Skeletal muscle tissue (tissue), 4 donors: ENCODE data around the gene SLC7A1. TPM values are rescaled to one million over a fixed set of nuclear protein-coding genes. Genes with fewer than 3 reads are reported as not detected.
"Not testable (repeated sequence)": the region's sequence is repeated elsewhere in the genome, so short reads cannot be mapped to it uniquely, and the experiment has no call there.

Experiments used
- H3K27ac ChIP-seq: one replicate; pipeline ENCODE4 v1.7.0; 2013; ENCODE audit warnings: mild to moderate bottlenecking, low read depth, low read length, inconsistent platforms
- H3K27me3 ChIP-seq, 3 donors: one replicate each; pipeline ENCODE4 v1.7.0; 2013; ENCODE audit warnings: low read length in 3 of 3; ENCODE audit not compliant: control insufficient read depth in 3 of 3, insufficient read depth in 3 of 3
- H3K36me3 ChIP-seq, 3 donors: one replicate each; pipeline ENCODE4 v1.7.0; 2013; ENCODE audit warnings: low read length in 3 of 3; ENCODE audit not compliant: control insufficient read depth in 3 of 3, insufficient read depth in 3 of 3
- H3K4me1 ChIP-seq, 3 donors: one replicate each; pipeline ENCODE4 v1.7.0; 2013; ENCODE audit warnings: low read length in 3 of 3, mild to moderate bottlenecking in 3 of 3; ENCODE audit not compliant: control insufficient read depth in 3 of 3, insufficient read depth in 3 of 3
- H3K4me3 ChIP-seq, 3 donors: one replicate each; pipeline ENCODE4 v1.7.0; 2013; ENCODE audit warnings: low read length in 3 of 3
- H3K9ac ChIP-seq, 3 donors: one replicate each; pipeline ENCODE4 v1.7.0; 2013; ENCODE audit warnings: low read length in 3 of 3, mild to moderate bottlenecking in 3 of 3, moderate library complexity in 2 of 3, low read depth in 1 of 3
- H3K9me3 ChIP-seq, 3 donors: one replicate each; pipeline ENCODE4 v1.7.0; 2013; ENCODE audit warnings: low read length in 3 of 3; ENCODE audit not compliant: control insufficient read depth in 3 of 3
- total RNA-seq: library from RNA; depleted of rRNA; stranded (reverse); fragments of >200 nt; gene quantifications from one replicate; pipeline ENCODE4 v1.2.3, GENCODE V29; 2014
- donor health status: Osteomylitis.

SLC7A1 gene
- total RNA-seq: 4.2 TPM

DNA sequence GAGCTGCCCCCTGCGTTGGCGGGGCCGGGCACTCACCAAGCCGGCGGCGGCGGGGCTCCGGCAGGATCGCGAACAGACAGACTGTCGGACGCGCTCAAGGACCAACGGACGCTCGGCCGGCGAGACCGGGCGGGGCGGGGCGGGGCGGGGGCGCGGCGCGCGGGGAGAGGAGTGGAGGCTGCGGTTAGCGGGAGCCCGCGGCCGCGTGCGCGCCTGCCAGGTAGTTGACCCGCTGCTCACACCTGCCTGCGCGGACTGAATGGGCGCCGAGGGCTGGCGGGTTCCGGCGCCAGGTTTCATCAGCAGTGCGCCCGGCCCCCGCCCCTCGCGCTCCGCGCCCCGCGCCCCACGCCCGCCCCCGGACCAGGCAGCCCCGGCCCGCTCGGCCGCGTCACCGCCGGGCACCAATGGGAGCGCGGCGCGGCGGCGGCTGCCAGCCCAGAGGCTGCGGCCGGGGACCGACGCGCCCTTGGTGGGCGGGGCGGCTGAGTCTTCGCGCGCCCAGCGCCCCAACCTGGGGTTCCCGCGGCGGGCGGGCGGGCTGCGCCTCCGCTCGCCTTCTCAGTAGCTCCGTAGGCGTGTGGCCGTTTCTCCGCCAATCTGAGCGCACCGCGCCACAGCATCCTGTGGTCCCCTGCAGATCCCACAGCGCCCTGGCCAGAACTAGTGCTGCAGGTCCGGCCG, at the start of gene SLC7A1:
SLC7A1 (minus strand) TSS at position 309 of the 684 bp plus-strand sequence. CDS start 59,500 bp downstream, outside the sequence.
- H3K9ac ChIP-seq: peak within 1 kb of the TSS; percentile 60 to 76 (median 61)
- H3K9me3 ChIP-seq: no peaks in the 10 kb centered on the region

DNA sequence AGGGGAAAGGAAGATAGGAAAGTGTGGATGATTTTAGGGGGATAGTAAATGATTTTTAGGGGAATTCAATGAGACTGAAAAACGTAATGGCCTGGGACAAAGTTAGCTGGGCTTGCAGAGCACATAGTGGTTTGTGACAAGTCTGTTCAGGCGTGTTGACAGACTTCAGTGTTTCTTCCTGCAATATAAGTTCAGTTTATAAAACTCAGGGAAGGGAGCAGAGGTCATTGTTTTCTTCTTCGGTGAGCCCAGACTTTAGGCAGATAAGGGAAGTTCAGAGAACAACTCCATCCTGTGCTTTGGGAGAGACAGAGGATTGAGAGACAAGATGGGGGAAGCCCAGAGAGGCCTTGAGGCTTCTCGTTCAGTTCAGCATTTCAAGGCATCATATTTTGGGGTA, 45.2 kb upstream of the SLC7A1 start:
- Histone ChIP-seq H3K36me3 (no peaks in the 10 kb centered on the region), H3K27me3 (no peaks in the 10 kb centered on the region)

More for the DNA sequence above, at the start of gene SLC7A1:
- Histone ChIP-seq H3K27ac (peak within 1 kb of the TSS; percentile 70), H3K4me3 (peak within 1 kb of the TSS; percentile 67 to 72 (median 70)), H3K36me3 (no peaks in the 10 kb centered on the region), H3K4me1 (peaks cover 8 to 11% (median 9%) of the 10 kb centered on the region in 3 donors), H3K27me3 (peaks cover 0 to 8% (median 7%) of the 10 kb centered on the region in 3 donors)

DNA sequence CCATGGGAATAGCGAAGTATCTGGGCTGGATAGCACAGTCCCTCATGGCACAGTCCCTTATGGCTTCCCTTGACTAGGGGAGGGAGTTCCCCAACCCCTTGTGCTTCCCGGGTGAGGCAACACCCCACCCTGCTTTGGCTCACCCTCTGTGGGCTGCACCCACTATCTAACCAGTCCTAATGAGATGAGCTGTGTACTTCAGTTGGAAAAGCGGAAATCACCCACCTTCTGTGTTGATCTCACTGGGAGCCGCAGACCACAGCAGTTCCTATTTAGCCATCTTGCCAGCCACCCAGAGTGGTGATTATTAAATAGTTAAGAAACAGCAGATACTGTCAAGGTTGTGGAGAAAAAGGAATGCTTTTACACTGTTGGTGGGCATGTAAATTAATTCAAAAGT, 41.3 kb upstream of the SLC7A1 start:
- H3K27ac ChIP-seq, H3K36me3 ChIP-seq, H3K4me3 ChIP-seq, H3K27me3 ChIP-seq, H3K4me1 ChIP-seq, H3K9me3 ChIP-seq, H3K9ac ChIP-seq: not testable (repeated sequence)

More for the DNA sequence above, 45.2 kb upstream of the SLC7A1 start:
- Histone ChIP-seq H3K4me1 (no peaks in the 10 kb centered on the region), H3K4me3 (no peak overlapping the region), H3K27ac (no peak overlapping the region), H3K9ac (no peak overlapping the region), H3K9me3 (no peaks in the 10 kb centered on the region)

DNA sequence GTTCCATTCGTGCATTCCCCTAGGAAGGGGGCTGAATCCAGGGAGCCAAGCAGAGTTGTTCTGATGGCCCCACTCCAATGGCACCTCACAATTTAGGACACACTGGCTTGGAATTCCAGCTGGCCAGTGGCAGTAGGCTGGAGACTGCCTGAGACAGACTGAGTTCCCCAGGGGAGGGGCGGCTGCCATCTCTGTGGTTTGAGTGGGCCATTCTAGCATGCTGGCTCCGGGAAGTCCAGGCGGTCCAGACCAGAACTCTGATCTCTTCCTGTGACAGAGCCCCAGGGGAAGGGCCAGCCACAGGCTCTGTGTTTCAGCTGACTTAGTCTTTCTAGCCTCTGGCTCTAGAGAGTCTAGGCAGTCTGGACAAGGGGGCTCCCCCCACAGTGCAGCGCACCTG, 29.5 kb upstream of the SLC7A1 start:
- H3K4me3 ChIP-seq: no peak overlapping the region
- H3K36me3 ChIP-seq: no peaks in the 10 kb centered on the region
- no peak overlapping the region for H3K9ac ChIP-seq
- H3K27ac ChIP-seq: no peak overlapping the region
- H3K9me3 ChIP-seq: peaks cover 0 to 2% (median 0%) of the 10 kb centered on the region in 3 donors
- no peaks in the 10 kb centered on the region for H3K4me1 ChIP-seq
- H3K27me3 ChIP-seq: no peaks in the 10 kb centered on the region

DNA sequence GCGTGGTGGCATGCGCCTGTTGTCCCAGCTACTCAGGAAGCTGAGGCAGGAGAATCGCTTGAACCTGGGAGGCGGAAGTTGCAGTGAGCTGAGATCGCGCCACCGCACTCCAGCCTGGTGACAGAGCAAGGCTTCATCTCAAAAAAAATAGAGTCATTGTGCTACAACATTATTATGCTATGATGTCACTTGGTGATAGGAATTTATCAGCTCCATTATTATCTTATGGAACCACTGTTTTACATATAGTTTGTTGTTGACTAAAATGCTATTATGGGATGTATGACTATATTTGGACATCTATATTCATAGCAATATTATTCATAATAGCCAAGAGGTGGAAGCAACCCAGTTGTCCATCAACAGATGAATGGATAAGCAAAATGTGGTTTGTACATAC, 26.4 kb upstream of the SLC7A1 start:
- Histone ChIP-seq H3K27ac (no peak overlapping the region), H3K9me3 (peaks cover 0 to 2% (median 0%) of the 10 kb centered on the region in 3 donors), H3K27me3 (no peaks in the 10 kb centered on the region), H3K4me3 (no peak overlapping the region), H3K9ac (no peak overlapping the region), H3K4me1 (no peaks in the 10 kb centered on the region), H3K36me3 (no peaks in the 10 kb centered on the region)

DNA sequence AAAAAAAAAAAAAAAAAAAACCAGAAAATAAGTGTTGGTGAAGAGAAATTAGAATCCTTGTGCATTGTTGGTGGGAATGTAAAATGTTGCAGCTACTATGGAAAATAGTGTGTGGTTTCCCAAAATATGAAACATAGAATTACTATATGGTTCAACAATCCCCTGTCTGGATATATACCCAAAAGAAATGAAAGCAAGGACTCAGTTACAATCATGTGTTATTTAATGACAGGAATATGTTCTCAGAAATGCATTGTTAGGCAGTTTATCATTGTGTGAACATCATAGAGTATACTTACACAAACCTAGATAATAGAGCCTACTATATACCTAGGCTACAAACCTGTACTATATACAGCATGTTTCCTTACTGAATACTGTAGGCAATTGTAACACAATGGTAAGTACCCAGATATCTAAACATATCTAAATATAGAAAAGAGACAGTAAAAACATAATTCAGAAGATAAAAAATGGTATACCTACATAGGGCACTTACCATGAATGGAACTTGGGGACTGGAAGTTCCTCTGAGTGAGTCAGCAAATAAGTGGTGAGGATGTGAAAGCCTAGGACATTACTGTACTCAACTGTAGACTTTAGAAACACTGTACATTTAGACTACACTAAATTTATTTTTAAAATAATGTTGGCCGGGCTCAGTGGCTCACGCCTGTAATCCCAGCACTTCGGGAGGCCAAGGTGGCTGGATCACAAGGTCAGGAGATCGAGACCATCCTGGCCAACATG, 25.7 kb upstream of the SLC7A1 start:
- Histone ChIP-seq H3K4me3 (no peak overlapping the region), H3K4me1 (no peaks in the 10 kb centered on the region)

DNA sequence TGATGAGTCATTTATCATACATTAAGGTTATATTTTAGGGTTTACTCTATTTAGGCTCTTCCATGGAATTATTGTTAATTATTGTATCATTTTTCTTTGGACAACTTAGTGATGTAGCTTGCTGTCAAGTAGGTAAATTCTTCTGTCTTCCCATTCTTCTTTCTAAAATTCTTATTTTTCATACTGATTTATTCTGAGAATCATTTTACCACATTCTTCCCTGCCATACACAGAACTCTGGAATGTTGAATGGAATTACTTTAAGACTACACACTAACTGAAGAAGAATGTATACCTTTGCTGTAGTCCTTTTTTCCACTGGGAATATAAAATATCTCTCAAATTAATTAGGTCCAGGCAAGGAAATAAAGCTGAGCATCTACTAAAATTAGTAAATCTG, 24.5 kb upstream of the SLC7A1 start:
- Histone ChIP-seq H3K9me3 (no peaks in the 10 kb centered on the region), H3K36me3 (no peaks in the 10 kb centered on the region), H3K4me1 (no peaks in the 10 kb centered on the region), H3K4me3 (no peak overlapping the region), H3K9ac (no peak overlapping the region), H3K27me3 (no peaks in the 10 kb centered on the region), H3K27ac (no peak overlapping the region)

More for the DNA sequence above, 25.7 kb upstream of the SLC7A1 start:
- Histone ChIP-seq H3K27me3 (no peaks in the 10 kb centered on the region), H3K9ac (no peak overlapping the region), H3K36me3 (no peaks in the 10 kb centered on the region), H3K9me3 (peaks cover 0 to 2% (median 0%) of the 10 kb centered on the region in 3 donors), H3K27ac (no peak overlapping the region)

DNA sequence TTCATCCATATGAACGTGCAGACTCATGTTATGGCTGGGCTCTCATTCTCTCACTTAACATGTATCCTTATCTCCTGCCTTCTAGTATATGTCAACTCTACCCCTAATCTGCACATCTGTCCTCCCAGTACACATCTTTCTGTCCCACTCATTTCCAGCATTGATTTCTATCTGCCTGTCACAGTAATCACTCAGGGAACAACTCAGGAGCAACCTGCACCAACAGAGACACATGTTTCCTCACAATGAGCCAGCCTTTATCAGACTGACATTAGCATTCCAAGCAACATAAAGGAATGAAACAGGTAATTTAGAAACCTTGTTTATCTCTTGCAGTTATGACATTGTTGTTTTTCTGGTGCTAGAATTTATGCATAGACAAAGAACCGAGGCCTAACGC, 17.6 kb upstream of the SLC7A1 start:
- Histone ChIP-seq H3K4me3 (no peak overlapping the region), H3K9me3 (no peaks in the 10 kb centered on the region), H3K27me3 (peaks cover 0 to 5% (median 4%) of the 10 kb centered on the region in 3 donors), H3K27ac (no peak overlapping the region), H3K9ac (no peak overlapping the region), H3K36me3 (no peaks in the 10 kb centered on the region), H3K4me1 (no peaks in the 10 kb centered on the region)

DNA sequence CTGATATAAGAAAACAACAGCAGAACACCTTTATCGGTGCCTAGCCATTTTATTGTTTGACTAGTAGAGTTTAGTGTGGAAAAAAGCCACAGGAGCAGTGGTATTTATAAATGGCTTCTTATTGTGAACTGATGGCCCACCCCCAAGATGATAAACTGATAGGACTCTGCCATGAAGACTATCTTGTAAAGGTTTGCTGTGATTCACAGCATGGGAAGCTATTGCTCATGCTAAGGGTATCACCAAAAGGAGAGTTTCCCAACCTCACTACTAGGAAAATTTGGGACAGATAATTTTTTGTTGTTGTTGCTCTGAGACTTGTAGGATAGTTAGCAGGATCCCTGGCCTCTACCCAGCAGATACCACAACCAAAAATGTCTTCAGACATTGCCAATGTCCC, 12.0 kb upstream of the SLC7A1 start:
- Histone ChIP-seq H3K9ac (no peak overlapping the region), H3K36me3 (no peaks in the 10 kb centered on the region), H3K27me3 (peaks cover 0 to 5% (median 4%) of the 10 kb centered on the region in 3 donors), H3K27ac (no peak overlapping the region), H3K4me3 (no peak overlapping the region), H3K9me3 (no peaks in the 10 kb centered on the region), H3K4me1 (no peaks in the 10 kb centered on the region)

DNA sequence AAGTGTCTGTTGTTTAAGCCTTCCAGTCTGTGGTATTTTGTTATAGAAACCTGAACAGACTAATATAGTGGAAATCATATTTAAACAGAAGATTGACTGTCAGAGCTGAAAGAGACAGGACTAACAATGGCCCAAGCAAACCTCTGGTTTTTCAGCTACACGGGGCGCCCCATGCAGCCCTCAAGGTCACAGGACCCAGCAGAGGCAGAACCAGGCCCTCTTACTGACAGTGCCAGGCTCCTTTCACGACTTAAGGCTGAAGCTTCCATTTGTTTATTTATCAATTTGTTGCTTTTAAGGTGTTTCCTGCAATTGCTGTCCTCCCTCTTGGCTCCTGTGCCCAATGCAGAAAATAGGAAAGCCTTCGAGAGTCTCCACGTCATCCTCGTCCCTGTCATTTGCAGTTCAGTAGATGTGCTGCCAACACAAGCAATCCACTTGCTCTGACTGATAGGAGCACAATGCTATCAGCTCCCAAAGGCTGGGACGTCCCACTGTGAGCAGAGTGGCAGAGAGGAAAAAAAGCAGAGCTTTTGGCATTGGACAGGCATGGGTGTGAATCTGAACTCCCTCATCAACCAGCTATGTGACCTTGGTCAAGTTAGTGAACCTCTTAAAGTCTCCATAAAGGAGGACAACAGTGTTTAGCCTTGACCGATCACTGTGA, 10.5 kb upstream of the SLC7A1 start:
- no peak overlapping the region for H3K4me3 ChIP-seq
- no peak overlapping the region for H3K27ac ChIP-seq
- H3K27me3 ChIP-seq: no peaks in the 10 kb centered on the region
- no peaks in the 10 kb centered on the region for H3K4me1 ChIP-seq
- H3K9ac ChIP-seq: no peak overlapping the region
- H3K9me3 ChIP-seq: no peaks in the 10 kb centered on the region
- no peaks in the 10 kb centered on the region for H3K36me3 ChIP-seq
